Kidney (tissue), 14 donors: ENCODE measurements around the gene MTX3. TPM values are rescaled to one million over a fixed set of nuclear protein-coding genes. Genes with fewer than 3 reads are reported as not detected.

Experiments
- DNase-seq, 5 donors: peaks; one replicate each; pipeline ENCODE4 v3.0.0-alpha.2; 2013 to 2020
- FAIRE-seq: peaks from 2 replicates; lab custom pipeline; 2012; peaks lifted over from hg19 to GRCh38; lab: Jason Lieb, UNC
- H3K27ac ChIP-seq, 2 donors: one replicate each; pipeline ENCODE4 v1.7.0; 2013; ENCODE audit warnings: low read depth in 2 of 2, low read length in 2 of 2, inconsistent platforms in 1 of 2
- H3K27me3 ChIP-seq: one replicate; pipeline ENCODE4 v1.7.1; 2013; ENCODE audit warnings: low read length, inconsistent platforms; ENCODE audit not compliant: control insufficient read depth, insufficient read depth
- H3K36me3 ChIP-seq, 3 donors: one replicate each; pipeline versions ENCODE4 v1.7.0 to v1.7.1; 2013; ENCODE audit warnings: low read length in 3 of 3, control low read depth in 1 of 3, inconsistent platforms in 1 of 3; ENCODE audit not compliant: insufficient read depth in 3 of 3, control insufficient read depth in 2 of 3
- H3K4me1 ChIP-seq, 3 donors: one replicate each; pipeline versions ENCODE4 v1.7.0 to v1.7.1; 2013; ENCODE audit warnings: low read length in 3 of 3, inconsistent platforms in 1 of 3, low read depth in 1 of 3; ENCODE audit not compliant: control insufficient read depth in 2 of 3, insufficient read depth in 2 of 3
- H3K4me3 ChIP-seq, 3 donors: one replicate each; pipeline versions ENCODE4 v1.7.0 to v1.8.1; 2013; ENCODE audit warnings: low read length in 3 of 3, control low read depth in 1 of 3, inconsistent platforms in 1 of 3
- H3K9ac ChIP-seq, 3 donors: one replicate each; pipeline versions ENCODE4 v1.7.0 to v1.7.1; 2013; ENCODE audit warnings: low read length in 3 of 3, control low read depth in 1 of 3, inconsistent platforms in 1 of 3
- H3K9me3 ChIP-seq, 3 donors: one replicate each; pipeline versions ENCODE4 v1.7.0 to v1.7.1; 2013; ENCODE audit warnings: low read length in 3 of 3, control low read depth in 1 of 3, inconsistent platforms in 1 of 3; ENCODE audit not compliant: control insufficient read depth in 2 of 3, insufficient read depth in 1 of 3
- intact Hi-C: fragments of 100-400 bp; cut with DNase I; formaldehyde crosslinking; loops from one replicate; pipeline ENCODE4 v1.11.1; 2022
- polyA plus RNA-seq: library from polyadenylated mRNA; stranded (reverse); fragments of 350-450 nt; fragmentation: Illumina TruSeq; extraction: RNeasy Lipid Tissue Mini Kit (QIAGEN cat#74804); gene quantifications from one replicate; pipeline ENCODE4 v1.2.3, GENCODE V29; 2014; ENCODE audit warnings: low read depth, low replicate concordance; ENCODE audit not compliant: insufficient read depth
- total RNA-seq: library from RNA; stranded (reverse); fragmentation: NEBNext Ultra II Directional; extraction: Animal tissue kit (Norgen Biotek cat#: 25700); gene quantifications from one replicate; pipeline ENCODE4 v1.2.1, GENCODE V29; 2021
- TF ChIP-seq, protein P1 (sequence below): IDR thresholded peaks from 3 replicates; pipeline ENCODE4 v1.5.1; 2012; ENCODE audit warnings: mild to moderate bottlenecking, moderate library complexity, borderline replicate concordance; ENCODE audit not compliant: insufficient read depth; ENCODE audit errors: extremely low read depth
- donor health status: control.
- donor health status: control.
- donor health status: control.
- donor health status: control.
- donor health status: control.
- donor health status: DM: yes; HTN: yes; CAD: no.
- donor health status: Normal renal cell carcinoma (clear cell type).

MTX3 gene
- total and polyA plus RNA-seq, 2 donors from 2014 or later, result 6.1 to 18.7 TPM

DNA sequence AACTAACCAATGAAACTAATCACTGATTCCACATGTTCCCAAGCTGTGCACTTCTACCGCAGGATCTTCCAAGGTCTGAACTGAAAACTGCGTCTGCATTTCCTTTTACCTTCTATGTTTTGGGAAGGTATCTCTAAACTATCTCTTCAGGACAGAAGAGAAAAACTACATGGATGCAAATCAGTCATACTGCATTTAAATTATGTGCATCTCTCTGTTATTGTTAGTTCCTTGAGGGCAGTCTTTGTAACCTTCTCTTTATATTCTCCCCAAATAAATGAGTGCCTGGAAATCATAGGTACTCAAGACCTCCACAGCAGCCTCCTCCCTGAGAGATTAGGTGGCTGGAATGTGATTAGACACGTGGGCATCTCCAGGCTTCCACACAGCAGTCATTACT is 17.1 kb downstream of the MTX3 start:
- intact Hi-C loops, result no loop called here
- DNase-seq (no peak), FAIRE-seq (no peak)
- no peaks in the 10 kb centered on the region for H3K27me3 ChIP-seq
- H3K9ac ChIP-seq, result no peak overlapping the region
- TF ChIP-seq, protein P1, sequence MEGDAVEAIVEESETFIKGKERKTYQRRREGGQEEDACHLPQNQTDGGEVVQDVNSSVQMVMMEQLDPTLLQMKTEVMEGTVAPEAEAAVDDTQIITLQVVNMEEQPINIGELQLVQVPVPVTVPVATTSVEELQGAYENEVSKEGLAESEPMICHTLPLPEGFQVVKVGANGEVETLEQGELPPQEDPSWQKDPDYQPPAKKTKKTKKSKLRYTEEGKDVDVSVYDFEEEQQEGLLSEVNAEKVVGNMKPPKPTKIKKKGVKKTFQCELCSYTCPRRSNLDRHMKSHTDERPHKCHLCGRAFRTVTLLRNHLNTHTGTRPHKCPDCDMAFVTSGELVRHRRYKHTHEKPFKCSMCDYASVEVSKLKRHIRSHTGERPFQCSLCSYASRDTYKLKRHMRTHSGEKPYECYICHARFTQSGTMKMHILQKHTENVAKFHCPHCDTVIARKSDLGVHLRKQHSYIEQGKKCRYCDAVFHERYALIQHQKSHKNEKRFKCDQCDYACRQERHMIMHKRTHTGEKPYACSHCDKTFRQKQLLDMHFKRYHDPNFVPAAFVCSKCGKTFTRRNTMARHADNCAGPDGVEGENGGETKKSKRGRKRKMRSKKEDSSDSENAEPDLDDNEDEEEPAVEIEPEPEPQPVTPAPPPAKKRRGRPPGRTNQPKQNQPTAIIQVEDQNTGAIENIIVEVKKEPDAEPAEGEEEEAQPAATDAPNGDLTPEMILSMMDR, result no peak
- H3K36me3 ChIP-seq, result peaks cover 0 to 2% (median 0%) of the 10 kb centered on the region in 3 donors
- H3K9me3 ChIP-seq, result no peaks in the 10 kb centered on the region
- H3K4me1 ChIP-seq, result no peaks in the 10 kb centered on the region
- H3K4me3 ChIP-seq, result no peak overlapping the region
- no peak overlapping the region for H3K27ac ChIP-seq

DNA sequence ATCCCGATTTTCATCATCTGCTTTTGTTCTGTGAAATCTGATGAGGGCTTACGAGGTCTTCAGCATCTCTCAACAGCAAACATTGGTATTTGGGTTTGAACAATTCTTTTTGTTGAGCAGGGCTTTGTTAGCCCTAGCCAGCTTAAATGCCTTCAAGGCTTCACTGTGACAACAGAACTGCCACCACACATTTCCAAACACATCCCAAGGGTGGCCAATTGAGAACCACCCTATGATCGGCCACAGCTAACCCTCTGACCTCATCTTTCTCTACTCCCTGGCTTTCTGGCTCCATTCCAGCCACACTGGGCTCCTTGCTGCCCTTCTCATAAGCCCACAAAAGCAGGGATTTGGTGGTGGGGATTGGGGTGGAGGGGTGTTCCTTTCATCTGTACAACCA is 17.6 kb downstream of the MTX3 start:
- TF ChIP-seq, protein P1, result no peak
- Histone ChIP-seq H3K9ac (no peak overlapping the region), H3K4me3 (no peak overlapping the region), H3K36me3 (peaks cover 0 to 2% (median 0%) of the 10 kb centered on the region in 3 donors), H3K27me3 (no peaks in the 10 kb centered on the region), H3K27ac (no peak overlapping the region), H3K9me3 (no peaks in the 10 kb centered on the region), H3K4me1 (no peaks in the 10 kb centered on the region)
- intact Hi-C loops, result no loop called here
- DNase-seq (no peak), FAIRE-seq (no peak)

DNA sequence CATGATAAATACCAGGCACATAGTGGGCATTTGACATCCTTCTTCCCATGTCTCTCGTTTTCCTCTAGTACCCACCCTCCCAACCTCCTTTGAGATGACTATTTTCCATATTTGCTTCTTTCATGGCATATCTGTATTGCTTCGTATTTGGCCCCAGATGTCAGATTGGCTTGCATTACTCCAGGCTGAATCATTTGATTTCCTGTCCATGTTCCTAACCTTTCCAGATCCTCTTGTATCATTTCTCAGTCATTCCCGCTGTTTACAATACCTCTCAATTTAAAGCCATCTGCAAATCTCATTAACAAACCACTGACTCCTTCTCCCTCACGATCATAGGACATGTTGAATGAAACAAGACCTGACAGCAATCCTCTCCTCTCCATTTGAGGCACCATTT is 19.9 kb downstream of the MTX3 start:
- intact Hi-C loops, result no loop called here
- no peak for FAIRE-seq
- Histone ChIP-seq H3K4me3 (no peak overlapping the region), H3K27ac (no peak overlapping the region), H3K9me3 (no peaks in the 10 kb centered on the region), H3K4me1 (no peaks in the 10 kb centered on the region), H3K9ac (no peak overlapping the region), H3K27me3 (no peaks in the 10 kb centered on the region), H3K36me3 (no peaks in the 10 kb centered on the region)
- no peak for DNase-seq
- TF ChIP-seq, protein P1, result no peak

DNA sequence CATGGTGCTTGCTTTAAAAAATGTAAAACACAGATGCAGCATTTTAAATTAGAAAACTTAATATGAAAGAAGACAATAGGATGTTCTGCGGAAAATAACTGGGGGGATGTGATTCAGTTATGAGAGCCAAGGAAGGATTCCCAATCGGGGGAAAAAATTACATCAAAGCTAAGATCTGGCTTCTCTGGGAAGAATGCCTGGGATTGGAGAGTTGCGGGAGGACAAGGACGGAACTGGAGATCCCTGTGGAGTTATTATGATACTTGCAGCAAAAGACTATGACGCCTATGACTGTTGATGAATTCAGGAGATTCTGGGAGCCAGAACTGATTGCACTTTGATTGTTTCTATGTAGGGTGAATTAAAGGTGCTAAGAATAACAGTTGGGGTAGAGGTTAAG is 24.6 kb downstream of the MTX3 start:
- DNase-seq (no peak), FAIRE-seq (no peak)
- Histone ChIP-seq H3K9me3 (no peaks in the 10 kb centered on the region), H3K9ac (no peak overlapping the region), H3K36me3 (no peaks in the 10 kb centered on the region), H3K27me3 (no peaks in the 10 kb centered on the region), H3K4me3 (no peak overlapping the region), H3K4me1 (no peaks in the 10 kb centered on the region), H3K27ac (no peak overlapping the region)
- TF ChIP-seq, protein P1, result no peak
- intact Hi-C loops, result no loop called here
